ENCODE measurements around the gene PHEX. TPM values are rescaled to one million over a fixed set of nuclear protein-coding genes. Genes with fewer than 3 reads are reported as not detected.

The PHEX gene
- total and polyA plus RNA-seq, 7 donors = 0.01 to 0.11 (median 0.04) TPM; not detected in 3

GRCh38 chrX:22025751-22026150 is 6.4 kb upstream of the PHEX start:
- Histone ChIP-seq H3K4me3 (no peak overlapping the region), H3K9me3 (no peaks in the 10 kb centered on the region), H3K4me1 (no peaks in the 10 kb centered on the region), H3K36me3 (ENCODE audit: insufficient read depth in 1 of 2, low read depth in 1 of 2) (no peaks in the 10 kb centered on the region), H3K27me3 (ENCODE audit: insufficient read depth in 3 of 3, low read length in 2 of 3) (no peaks in the 10 kb centered on the region), H3K27ac (no peak overlapping the region)
- 77 to 96% (median 94%) methylated on average over 7 of the region's 7 CpGs for WGBS, 3 donors
- no peak for DNase-seq
- TF ChIP-seq CTCF (IDR thresholded peaks at IDR 0.05) = no peak
- intact Hi-C loops (cut with DNase I) = no loop called here
- ATAC-seq = no peak

GRCh38 chrX:22026731-22027130 is 5.4 kb upstream of the PHEX start:
- TF ChIP-seq CTCF (IDR thresholded peaks at IDR 0.05) = no peak
- H3K9me3 ChIP-seq = no peaks in the 10 kb centered on the region
- no peaks in the 10 kb centered on the region for H3K4me1 ChIP-seq
- H3K4me3 ChIP-seq = no peak overlapping the region
- intact Hi-C loops (cut with DNase I) = no loop called here
- ATAC-seq = no peak
- H3K36me3 ChIP-seq (ENCODE audit: insufficient read depth in 1 of 2, low read depth in 1 of 2) = no peaks in the 10 kb centered on the region
- no peak overlapping the region for H3K27ac ChIP-seq
- 71 to 78% (median 72%) methylated on average over 4 of the region's 4 CpGs for WGBS, 3 donors
- no peak for DNase-seq
- H3K27me3 ChIP-seq (ENCODE audit: insufficient read depth in 3 of 3, low read length in 2 of 3) = no peaks in the 10 kb centered on the region

- Histone ChIP-seq H3K27ac (no peak overlapping the region), H3K27me3 (ENCODE audit: insufficient read depth in 3 of 3, low read length in 2 of 3) (no peaks in the 10 kb centered on the region), H3K9me3 (no peaks in the 10 kb centered on the region), H3K4me3 (no peak overlapping the region), H3K36me3 (ENCODE audit: insufficient read depth in 1 of 2, low read depth in 1 of 2) (no peaks in the 10 kb centered on the region), H3K4me1 (no peaks in the 10 kb centered on the region)
- no peak for TF ChIP-seq CTCF (IDR thresholded peaks at IDR 0.05)
- ATAC-seq (no peak), DNase-seq (no peak)
- 66 to 68% (median 66%) methylated on average over 6 of the region's 6 CpGs for WGBS, 3 donors
- intact Hi-C loops (cut with DNase I) = no loop called here
Observed at GRCh38 chrX:22032506-22032905, 381 bp downstream of the PHEX start.

GRCh38 chrX:22033818-22034217 is 1.7 kb downstream of the PHEX start:
- Histone ChIP-seq H3K27me3 (ENCODE audit: insufficient read depth in 3 of 3, low read length in 2 of 3) (no peaks in the 10 kb centered on the region), H3K36me3 (ENCODE audit: insufficient read depth in 1 of 2, low read depth in 1 of 2) (no peaks in the 10 kb centered on the region), H3K4me1 (no peaks in the 10 kb centered on the region), H3K9me3 (no peaks in the 10 kb centered on the region), H3K4me3 (no peak overlapping the region), H3K27ac (no peak overlapping the region)
- no peak for ATAC-seq
- no peak for TF ChIP-seq CTCF (IDR thresholded peaks at IDR 0.05)
- 57 to 73% (median 67%) methylated on average over 5 of the region's 5 CpGs for WGBS, 3 donors
- intact Hi-C loops (cut with DNase I) = no loop called here
- DNase-seq = no peak

- Histone ChIP-seq H3K27me3 (ENCODE audit: insufficient read depth in 3 of 3, low read length in 2 of 3) (no peaks in the 10 kb centered on the region), H3K9me3 (no peaks in the 10 kb centered on the region), H3K36me3 (ENCODE audit: insufficient read depth in 1 of 2, low read depth in 1 of 2) (no peaks in the 10 kb centered on the region), H3K4me1 (no peaks in the 10 kb centered on the region), H3K4me3 (no peak overlapping the region), H3K27ac (no peak overlapping the region)
- DNase-seq (no peak), ATAC-seq (no peak)
- 44 to 55% (median 47%) methylated on average over 1 of the region's 1 CpG for WGBS, 3 donors
- intact Hi-C loops (cut with DNase I) = no loop called here
- TF ChIP-seq CTCF (IDR thresholded peaks at IDR 0.05) = no peak
Observed at GRCh38 chrX:22035236-22035635, 3.1 kb downstream of the PHEX start.
